Measurements from ENCODE around the gene SRGAP2C. TPM values are rescaled to one million over a fixed set of nuclear protein-coding genes. Genes with fewer than 3 reads are reported as not detected.
"Not testable (repeated sequence)": the region's sequence is repeated elsewhere in the genome, so short reads cannot be mapped to it uniquely, and the experiment has no call there.

Gene SRGAP2C
- total RNA-seq, 1 donor from 2014 or later: 26.3 TPM

- not testable (repeated sequence) for DNase-seq (ENCODE audit: low spot score)
Measured at GRCh38 chr1:121227544-121228330, 43.0 kb downstream of the SRGAP2C start.

DNA sequence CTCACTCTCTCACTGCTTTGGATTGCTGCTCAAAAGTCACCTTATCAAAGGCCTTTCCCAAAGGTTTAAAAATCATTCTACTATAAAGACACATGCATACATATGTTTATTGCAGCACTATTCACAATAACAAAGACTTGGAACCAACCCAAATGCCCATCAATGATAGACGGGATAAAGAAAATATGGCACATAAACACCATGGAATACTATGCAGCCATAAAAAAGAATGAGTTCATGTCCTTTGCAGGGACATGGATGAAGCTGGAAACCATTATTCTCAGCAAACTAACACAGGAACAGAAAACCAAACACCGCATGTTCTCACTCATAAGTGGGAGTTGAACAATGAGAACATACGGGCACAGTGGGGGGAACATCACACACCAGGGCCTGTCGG is 45.9 kb downstream of the SRGAP2C start:
- not testable (repeated sequence) for DNase-seq (ENCODE audit: low spot score)

GRCh38 chr1:121232445-121233125 is 47.8 kb downstream of the SRGAP2C start:
- DNase-seq (ENCODE audit: low spot score): not testable (repeated sequence)

- DNase-seq (ENCODE audit: low spot score): not testable (repeated sequence)
Measured at GRCh38 chr1:121234090-121234759, 49.5 kb downstream of the SRGAP2C start.

DNA sequence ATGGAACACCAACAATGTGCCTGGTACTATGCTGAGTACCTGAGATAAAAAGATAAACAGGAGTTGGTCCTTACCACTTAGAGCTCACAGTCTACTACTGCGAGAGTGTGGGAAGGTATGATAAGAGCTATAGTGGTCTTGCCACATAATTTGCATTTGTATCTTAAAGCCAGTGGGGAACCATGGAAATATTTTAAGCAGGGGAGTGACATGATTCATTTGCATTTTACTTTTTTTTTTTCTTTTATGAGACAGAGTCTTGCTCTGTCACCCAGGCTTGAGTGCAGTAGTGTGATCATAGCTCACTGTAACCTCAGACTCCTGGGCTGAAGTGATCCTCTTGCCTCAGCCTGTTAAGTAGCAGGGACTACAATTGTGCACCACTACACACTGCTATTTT is 53.6 kb downstream of the SRGAP2C start:
- DNase-seq (ENCODE audit: low spot score): not testable (repeated sequence)

GRCh38 chr1:121243913-121244312 is 59.1 kb downstream of the SRGAP2C start:
- not testable (repeated sequence) for DNase-seq (ENCODE audit: low spot score)

DNA sequence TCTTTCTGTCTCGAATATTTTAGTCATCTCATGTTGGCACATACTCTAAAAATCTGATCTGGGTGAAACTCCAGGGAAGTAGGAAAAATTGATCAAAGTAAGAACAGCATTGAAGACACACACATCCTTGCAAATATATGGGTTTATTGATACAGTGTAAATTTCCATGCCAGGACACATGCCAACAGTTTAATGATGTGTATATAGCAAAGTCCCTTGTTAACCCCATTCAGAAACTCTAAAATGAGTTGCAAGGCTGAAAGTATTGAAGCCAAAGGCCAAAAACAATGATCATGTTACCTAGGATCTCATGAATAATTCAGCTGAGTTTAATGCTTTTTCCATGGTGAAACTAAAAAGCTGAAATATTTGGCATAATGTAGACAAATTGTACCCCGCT is 61.6 kb downstream of the SRGAP2C start:
- DNase-seq (ENCODE audit: low spot score): not testable (repeated sequence)

DNA sequence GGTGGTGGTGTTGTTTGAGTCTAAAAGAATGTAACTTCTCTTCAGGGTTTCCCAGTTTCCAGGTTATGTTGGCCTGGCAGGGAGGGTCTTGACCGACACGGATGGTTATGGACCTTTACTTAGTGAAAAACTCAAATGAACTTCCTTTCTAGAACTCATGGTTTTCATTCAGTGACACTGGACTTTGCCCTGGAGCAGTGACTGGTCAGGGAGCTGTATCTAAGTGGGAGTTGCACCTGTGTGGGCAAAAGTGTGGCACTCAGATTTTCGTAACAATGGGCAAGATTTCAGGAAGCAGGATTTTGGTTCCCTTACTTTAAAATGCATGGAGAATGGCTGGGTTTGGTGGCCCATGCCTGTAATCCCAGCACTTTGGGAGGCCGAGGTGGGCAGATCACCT is 67.9 kb downstream of the SRGAP2C start:
- not testable (repeated sequence) for DNase-seq (ENCODE audit: low spot score)

- not testable (repeated sequence) for DNase-seq (ENCODE audit: low spot score)
Measured at GRCh38 chr1:121254618-121255017, 69.8 kb downstream of the SRGAP2C start.

- DNase-seq (ENCODE audit: low spot score): not testable (repeated sequence)
Measured at GRCh38 chr1:121257632-121258031, 72.9 kb downstream of the SRGAP2C start.

GRCh38 chr1:121258134-121258533 is 73.4 kb downstream of the SRGAP2C start:
- not testable (repeated sequence) for DNase-seq (ENCODE audit: low spot score)

DNA sequence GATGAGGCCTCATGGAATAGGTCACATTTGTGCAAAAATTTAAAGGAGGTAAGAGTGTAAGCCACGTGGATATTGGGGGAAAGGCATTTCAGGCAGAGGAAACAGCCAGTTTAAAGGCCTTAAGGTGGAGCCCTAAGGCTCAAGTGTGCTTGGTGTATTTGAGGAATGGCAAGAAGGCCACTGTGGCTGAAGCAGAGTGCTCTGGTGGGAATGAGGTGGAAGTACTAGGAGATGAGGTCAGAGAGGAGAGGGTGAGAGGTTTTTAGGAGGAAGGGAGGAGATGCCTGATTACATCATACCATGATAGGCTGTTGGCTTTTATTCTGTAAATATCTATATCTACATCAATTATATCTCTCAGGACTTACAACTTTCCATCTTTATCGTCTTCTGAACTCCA is 75.4 kb downstream of the SRGAP2C start:
- DNase-seq (ENCODE audit: low spot score): not testable (repeated sequence)

DNA sequence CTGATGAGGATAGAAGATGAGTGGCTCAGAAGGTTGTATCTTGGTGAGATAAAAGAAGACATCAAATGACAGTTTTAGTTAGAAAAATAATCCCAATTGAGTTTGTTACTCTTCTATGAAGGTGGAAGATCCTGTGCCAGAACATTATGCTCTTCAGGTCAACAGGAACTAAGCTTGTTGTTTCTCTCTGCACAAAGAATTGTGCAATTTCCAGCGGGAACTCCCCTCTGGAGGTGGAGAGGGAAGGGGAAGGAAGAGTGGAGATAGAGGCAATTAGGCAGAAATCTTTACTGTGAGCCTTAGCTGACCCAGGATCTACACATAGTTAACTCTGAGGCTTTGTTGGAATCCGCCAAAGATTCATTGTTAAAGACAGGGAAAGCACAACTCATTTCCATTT is 77.4 kb downstream of the SRGAP2C start:
- DNase-seq (ENCODE audit: low spot score): not testable (repeated sequence)

- not testable (repeated sequence) for DNase-seq (ENCODE audit: low spot score)
Measured at GRCh38 chr1:121263789-121264244, 79.0 kb downstream of the SRGAP2C start.

DNA sequence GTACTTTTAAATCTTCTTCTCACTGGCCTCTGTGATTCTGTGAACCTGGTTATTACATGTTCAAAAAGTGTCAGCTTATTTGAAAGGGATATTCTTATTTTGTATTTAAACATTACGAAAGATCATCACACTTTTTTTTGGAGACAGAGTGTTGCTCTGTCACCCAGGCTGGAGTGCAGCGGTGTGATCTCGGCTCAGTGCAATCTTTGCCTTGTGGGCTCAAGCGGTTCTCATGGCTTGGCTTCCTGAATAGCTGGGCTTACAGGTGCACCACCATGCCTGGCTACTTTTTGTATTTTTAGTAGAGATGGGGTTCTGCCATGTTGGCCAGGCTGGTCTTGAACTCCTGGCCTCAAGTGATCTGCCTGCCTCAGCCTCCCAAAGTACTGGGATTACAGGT is 82.3 kb downstream of the SRGAP2C start:
- not testable (repeated sequence) for DNase-seq (ENCODE audit: low spot score)

DNA sequence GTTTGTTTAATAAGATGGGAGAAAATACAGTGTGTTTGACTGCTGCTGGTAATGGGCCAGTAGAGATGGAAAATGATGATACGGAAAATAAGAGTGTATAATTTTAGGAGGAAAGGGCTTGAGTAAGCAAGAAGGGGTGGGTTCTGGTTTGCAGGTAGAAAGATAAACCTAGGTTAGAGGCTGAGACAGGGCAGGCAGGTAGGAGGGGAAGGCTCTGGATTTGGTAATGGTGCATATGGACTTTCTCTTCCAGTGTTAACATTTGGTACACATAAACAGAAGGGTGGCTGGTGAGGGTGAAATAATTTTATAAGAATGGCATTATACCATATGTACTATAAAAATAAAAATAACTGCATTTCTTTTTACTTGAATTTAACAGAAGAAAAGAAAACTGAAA is 84.5 kb downstream of the SRGAP2C start:
- not testable (repeated sequence) for DNase-seq (ENCODE audit: low spot score)

- not testable (repeated sequence) for DNase-seq (ENCODE audit: low spot score)
Measured at GRCh38 chr1:121269973-121270372, 85.2 kb downstream of the SRGAP2C start.

- DNase-seq (ENCODE audit: low spot score): not testable (repeated sequence)
Measured at GRCh38 chr1:121271143-121271715, 86.5 kb downstream of the SRGAP2C start.

GRCh38 chr1:121275435-121275834 is 90.7 kb downstream of the SRGAP2C start:
- DNase-seq (ENCODE audit: low spot score): not testable (repeated sequence)

DNA sequence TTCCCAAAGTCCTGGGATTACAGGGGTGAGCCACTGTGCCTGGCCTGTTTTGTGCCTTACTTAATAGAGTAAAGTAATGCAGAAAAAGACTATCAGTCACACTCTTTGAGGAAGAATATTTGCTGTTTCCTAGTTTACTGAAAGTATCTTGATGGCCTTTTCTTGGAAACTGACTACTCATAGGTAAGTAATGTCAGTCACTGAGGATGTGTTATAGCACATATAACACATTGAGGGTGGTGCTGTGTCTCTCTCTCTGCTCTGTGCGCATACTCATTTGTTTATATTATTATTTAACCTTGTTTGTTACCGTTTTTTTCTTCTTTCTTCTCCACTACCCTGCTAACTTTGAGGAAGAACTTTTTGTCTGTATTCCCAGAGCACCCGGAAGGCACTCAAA is 93.4 kb downstream of the SRGAP2C start:
- not testable (repeated sequence) for DNase-seq (ENCODE audit: low spot score)

GRCh38 chr1:121278777-121279547 is 94.2 kb downstream of the SRGAP2C start:
- DNase-seq (ENCODE audit: low spot score): not testable (repeated sequence)
